Measurements from ENCODE around the gene NAA30.

DNA sequence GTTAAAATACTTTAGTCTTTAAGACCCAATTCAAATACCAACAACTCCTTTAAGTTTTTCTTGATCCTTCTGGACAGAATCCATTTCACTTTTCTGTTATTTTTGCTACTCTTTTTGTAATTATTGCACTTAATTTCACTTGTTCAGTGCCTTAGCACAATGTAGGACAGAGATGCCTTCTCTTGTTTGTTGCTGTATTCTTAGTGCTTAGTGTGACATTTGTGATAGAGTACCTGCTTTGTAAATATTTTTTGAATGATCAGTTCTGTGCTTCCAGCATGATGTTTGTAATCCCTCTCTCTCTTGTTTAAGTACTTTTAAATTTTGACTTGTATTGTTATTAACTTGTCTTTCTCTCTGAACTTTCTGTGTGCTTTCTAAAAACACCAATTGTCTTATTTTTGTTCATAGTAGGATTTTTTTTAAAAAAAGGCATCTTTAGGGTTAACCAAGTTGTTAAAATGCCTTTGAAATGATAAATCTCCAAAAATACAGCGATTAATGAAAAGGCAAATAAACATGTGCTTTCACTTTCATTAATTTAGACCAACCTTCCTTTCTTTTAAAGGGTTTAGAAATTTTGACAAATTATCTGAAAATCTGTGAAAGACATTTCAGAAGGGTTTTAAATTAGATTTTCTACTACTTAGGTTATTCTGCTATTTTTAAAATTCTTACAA, 11.9 kb downstream of the NAA30 start:
- TF ChIP-seq POLR2A (IDR thresholded peaks at IDR 0.05) (no peak), EP300 (IDR thresholded peaks at IDR 0.05) (no peak), POLR2AphosphoS5 (IDR thresholded peaks at IDR 0.05) (no peak)
- TF ChIP-seq, protein P1, sequence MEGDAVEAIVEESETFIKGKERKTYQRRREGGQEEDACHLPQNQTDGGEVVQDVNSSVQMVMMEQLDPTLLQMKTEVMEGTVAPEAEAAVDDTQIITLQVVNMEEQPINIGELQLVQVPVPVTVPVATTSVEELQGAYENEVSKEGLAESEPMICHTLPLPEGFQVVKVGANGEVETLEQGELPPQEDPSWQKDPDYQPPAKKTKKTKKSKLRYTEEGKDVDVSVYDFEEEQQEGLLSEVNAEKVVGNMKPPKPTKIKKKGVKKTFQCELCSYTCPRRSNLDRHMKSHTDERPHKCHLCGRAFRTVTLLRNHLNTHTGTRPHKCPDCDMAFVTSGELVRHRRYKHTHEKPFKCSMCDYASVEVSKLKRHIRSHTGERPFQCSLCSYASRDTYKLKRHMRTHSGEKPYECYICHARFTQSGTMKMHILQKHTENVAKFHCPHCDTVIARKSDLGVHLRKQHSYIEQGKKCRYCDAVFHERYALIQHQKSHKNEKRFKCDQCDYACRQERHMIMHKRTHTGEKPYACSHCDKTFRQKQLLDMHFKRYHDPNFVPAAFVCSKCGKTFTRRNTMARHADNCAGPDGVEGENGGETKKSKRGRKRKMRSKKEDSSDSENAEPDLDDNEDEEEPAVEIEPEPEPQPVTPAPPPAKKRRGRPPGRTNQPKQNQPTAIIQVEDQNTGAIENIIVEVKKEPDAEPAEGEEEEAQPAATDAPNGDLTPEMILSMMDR (IDR thresholded peaks at IDR 0.05) = no peak
